ENCODE results near the gene PIGC.

Gene PIGC

GRCh38 chr1:172397221-172397620 lies 46.6 kb downstream of the PIGC start:
- no peak for DNase-seq

DNA sequence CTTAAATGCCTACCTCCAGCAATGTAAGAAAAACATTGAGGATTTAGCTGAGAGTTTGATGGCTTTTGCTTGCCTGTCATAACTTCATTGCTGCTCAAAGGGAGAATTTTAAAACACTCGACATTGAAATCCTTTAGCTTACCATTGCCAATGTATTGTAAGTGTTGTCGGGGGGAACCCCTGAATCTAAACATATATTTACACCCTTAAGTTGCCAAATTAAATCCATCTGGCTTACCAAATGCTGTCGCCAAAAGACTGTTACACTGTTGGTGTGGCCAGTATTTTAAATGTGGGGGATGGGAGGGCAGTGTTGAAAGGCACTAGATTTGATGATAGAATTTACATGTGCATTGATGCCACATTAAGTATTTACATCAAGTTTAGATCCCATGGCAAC lies 48.3 kb downstream of the PIGC start:
- no peak for DNase-seq

- no peak for DNase-seq
Measured at GRCh38 chr1:172394811-172395210, 49.1 kb downstream of the PIGC start.

- DNase-seq = no peak
Measured at GRCh38 chr1:172394141-172394751, 49.6 kb downstream of the PIGC start.

DNA sequence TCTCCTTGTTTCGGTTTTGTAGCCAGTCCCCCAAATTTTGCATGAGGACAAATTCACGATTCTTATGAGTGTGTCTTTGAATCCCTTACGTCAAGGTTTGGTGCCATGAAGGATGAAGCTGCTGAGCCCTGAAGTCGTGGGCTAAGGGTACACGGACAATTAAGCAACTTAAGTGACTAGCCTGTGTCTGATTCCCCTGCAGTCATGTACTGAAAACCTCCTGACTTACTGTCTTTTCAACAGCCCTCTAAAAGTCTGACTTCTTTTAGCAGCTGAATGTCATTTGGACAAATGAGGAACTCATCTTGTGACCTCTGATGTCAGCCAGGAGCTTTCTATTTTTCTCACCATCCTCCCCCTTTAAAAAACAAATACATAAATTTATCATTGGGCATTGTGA lies 50.5 kb downstream of the PIGC start:
- no peak for DNase-seq

DNA sequence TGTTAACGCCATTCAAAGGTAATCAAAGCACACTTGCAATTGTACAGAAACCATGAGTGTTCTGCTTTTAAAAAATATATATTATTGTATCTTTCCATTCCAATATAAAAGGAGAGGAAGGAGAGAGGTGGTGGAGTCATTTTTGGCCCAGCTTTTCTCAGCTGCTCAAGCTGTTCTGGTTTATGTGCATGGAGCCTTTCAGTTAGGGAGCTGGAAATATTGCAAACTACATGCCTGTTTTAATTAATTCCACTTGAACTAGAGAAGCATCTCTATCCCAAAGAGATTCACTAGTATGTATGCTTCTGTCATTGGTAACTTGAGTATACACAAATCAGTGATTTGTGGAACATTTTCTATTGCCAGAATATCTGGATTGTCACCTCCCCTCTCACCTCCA lies 51.9 kb downstream of the PIGC start:
- DNase-seq = no peak
